Stimulated activated CD4-positive, alpha-beta T cell treated with anti-CD3 and anti-CD28 coated beads, Interleukin-1b, Interleukin-23, amount 100 ng/mL, for 4 hours (primary cell): ENCODE data around the gene RGS9.
A peak's percentile ranks its signal among the peaks of the same experiment; 100 is the strongest.
"Not testable (repeated sequence)": the region's sequence is repeated elsewhere in the genome, so short reads cannot be mapped to it uniquely, and the experiment has no call there.

Experiments used
- DNase-seq, 2 donors: peaks; one replicate each; pipeline ENCODE4 v3.0.0-alpha.2; 2020; ENCODE audit warnings: low read depth in 2 of 2

The RGS9 gene

DNA sequence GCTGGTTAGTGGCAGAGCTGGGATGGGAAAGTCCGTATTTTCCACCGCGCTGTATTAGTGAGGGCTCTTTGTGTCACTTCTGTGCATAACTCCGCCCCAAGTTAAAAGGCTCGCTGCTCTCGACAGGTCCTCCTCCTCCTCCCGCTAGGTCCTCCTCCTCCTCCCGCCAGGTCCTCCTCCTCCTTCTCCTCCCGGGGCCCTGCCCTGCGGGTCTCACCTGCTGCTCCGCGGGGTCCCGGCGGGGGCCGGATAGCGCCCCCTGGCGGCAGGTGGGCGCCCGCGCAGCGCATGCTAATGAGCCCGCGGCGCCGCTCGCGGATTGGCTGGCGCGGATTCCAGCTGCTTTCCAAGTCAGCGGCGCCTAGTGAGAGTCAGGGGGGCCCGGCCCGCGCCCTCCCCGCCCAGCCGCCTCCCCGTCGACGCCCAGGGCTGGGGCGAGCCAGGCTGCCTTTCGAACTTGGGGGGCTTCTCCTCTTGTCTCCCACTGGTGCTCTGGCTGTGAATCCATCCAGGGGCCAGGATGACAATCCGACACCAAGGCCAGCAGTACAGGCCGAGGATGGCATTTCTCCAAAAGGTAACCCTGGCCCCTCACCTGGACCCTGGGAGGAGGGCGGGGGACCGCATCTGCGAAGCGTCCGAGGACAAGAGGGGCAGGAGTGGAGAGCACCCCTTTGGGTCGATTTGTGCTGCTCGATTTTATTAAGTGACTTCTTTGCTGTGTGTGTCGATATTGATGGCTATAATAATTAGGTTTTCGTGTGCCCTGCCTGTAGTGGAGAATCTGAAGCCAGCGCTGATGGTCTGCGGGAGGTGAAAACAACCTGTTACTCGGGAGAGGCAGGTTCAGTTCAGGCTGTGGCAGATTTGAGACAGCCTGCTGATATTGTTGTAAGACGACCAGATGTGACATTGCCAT is at the start of gene RGS9:
TSS of gene RGS9 (plus strand) at position 350 of the 919 bp plus-strand sequence. CDS start at position 521, 171 bp downstream.
- DNase-seq, result peak; percentile 78 to 82

DNA sequence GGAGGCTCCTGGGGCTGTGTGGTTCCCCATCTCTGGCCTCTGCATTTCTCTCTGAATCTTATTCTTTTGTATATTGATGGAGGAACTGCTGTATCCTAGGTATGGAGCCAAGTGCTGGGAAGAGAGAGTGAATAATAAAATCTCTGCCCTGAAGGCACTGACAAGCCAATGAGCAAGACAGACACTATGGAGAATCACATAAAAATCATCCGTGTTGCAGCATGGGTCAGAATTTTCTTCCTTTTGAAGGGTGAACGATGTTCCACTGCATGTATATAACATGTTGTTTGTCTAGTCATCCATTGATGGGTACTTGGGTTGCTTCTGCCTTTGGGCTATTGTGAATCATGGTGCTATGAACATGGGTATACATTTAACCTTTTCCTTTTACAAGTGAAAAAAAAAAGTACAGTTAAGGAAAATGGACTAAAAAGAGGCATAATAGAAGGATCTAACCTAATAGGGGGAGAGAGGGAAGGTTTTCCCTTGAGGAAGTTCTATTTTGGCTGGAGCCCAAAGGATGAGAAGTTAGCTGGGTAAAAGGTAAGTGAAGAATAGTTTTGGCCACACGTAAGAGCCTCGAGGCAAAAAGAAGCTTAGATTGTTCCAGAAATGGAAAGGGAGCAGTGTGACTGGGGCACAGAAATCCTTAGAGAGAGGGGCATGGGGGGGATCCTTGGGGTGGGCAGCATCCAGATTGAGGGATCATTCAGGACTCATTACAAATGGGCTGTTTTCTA is 48.4 kb upstream of the RGS9 start:
- DNase-seq, result no peak

DNA sequence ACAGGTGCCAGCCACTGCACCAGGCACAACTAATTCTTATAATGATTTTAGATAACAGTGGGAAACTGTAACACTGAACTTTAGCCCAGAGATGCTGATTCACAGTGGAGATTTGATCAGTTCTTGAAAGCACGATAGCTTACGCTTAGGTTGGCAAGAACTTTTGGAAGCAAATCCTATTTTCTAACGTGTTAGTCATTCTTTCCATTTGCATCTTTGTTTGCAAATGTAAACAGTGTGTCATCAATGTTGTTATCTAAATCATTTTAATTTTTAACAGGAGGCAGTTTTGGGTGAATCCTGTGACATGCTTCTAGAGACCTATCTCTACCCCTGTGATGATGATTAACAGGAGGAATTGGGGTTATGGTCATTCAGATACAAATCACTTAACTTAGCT is 44.9 kb upstream of the RGS9 start:
- no peak for DNase-seq

DNA sequence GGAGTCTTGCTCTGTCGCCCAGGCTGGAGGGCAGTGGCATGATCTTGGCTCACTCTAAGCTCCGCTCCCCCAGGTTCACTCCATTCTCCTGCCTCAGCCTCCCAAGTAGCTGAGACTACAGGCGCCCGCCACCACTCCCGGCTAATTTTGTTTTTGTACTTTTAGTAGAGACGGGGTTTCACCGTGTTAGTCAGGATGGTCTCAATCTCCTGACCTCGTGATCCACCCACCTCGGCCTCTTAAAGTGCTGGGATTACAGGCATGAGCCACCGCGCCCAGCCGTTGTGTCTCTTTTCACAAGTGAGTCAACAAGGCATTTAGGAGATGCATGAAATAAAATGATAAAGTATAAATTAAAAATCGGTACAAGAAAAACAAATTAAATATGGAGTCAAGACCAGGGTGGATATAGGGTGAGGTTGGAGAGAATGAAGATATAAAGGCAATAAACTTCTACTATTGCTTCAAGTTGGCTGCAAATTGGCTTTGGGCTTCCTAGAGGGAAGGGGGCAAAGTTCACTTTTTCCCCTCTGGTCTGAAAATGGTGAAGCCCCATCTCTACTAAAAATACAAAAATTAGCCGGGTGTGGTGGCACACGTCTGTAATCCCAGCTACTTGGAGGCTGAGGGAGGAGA is 44.3 kb upstream of the RGS9 start:
- DNase-seq, result not testable (repeated sequence)

DNA sequence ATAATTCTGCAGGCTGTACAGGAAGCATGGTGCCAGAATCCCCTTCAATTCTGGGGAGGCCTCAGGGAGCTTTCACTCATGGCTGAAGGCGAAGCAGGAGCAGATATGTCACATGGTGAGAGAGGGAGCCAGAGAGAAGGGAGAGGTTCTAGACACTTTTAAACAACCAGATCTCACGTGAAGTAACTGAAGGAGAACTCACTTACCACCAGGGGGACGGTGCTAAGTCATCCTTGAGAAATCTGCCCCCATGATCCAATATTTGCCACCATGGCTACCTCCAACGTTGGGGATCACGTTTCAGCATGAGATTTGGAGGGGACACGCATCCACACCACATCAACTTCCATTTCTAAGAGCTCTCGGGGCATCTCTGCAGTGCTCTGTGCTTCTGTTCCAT is 43.2 kb upstream of the RGS9 start:
- DNase-seq, result no peak

DNA sequence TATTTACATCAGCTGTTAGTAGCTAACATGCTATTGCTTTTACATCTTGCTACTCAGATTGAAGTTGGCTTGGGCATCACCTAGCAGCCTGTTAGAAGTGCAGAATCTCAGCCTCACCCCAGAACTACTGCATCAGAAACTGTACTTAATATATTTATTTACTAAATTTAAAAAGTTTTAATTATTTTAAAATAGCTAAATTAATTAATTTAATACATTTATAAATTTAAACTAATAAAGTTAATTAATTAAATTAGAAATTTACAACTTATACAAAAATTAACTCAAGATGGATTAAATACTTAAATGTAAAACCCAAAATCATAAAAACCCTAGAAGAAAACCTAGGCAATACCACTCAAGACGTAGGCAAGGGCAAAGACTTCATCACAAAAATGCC is 41.7 kb upstream of the RGS9 start:
- no peak for DNase-seq

DNA sequence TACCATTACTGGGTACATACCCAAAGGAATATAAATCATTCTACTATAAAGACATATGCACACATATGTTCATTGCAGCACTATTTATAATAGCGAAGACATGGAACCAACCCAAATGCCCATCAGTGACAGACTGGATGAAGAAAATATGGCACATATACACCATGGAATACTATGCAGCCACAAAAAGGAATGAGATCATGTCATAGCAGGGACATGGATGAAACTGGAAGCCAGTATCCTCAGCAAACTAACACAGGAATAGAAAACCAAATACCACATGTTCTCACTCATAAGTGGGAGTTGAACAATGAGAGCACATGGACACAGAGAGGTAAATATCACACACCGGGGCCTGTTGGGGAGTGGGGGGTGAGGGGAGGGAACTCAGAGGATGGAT is 40.8 kb upstream of the RGS9 start:
- not testable (repeated sequence) for DNase-seq

DNA sequence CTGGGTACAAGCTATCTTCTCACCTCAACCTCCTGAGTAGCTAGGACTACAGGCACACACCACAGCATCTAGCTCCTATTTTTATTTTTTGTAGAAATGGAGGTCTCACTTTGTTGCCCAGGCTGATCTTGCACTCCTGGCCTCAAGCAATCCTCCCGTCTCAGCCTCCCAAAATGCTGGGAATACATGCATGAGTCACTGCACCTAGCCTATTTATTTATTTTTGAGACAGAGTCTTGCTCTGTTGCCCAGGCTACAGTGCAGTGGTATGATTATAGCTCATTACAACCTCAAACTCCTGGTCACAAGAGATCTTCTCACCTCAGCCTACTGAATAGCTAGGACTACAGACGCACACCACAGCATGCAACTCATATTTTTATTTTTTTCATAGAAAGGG is 40.1 kb upstream of the RGS9 start:
- no peak for DNase-seq

DNA sequence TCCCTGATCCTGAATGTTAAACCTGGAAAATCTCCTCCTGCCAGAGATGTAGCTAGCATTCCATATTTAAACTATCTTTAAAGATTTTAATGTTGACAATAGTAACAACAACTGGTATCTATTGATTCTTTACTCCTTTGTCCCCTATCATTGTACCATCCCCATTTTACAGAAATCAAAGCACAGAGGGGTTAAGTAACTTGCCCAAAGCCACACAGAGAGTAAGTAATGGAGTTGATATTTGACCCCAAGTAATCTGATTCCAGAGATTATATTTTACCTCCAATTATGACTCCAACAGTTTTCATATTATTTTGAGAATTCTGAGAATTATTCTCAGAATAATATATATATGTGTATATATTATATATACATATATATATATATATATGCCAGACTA is 37.7 kb upstream of the RGS9 start:
- DNase-seq, result no peak

DNA sequence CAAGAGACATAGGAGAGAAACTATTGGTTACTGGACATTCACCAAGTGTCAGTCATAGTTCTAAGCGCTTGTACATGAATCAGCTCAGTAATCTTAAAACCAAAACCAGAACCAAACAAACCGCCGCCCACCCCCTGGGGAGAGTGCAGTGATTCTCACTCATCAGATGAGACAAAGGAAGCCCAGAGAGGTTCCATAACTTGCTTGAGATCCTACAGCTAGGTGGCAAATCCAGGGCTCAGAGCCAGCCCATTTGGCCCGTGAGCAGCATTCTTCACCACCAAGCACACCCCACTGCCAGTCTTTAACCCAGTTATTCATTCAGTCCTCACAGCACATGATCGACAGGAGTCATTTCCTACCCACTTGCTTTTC is 37.2 kb upstream of the RGS9 start:
- DNase-seq, result peak; percentile 65

DNA sequence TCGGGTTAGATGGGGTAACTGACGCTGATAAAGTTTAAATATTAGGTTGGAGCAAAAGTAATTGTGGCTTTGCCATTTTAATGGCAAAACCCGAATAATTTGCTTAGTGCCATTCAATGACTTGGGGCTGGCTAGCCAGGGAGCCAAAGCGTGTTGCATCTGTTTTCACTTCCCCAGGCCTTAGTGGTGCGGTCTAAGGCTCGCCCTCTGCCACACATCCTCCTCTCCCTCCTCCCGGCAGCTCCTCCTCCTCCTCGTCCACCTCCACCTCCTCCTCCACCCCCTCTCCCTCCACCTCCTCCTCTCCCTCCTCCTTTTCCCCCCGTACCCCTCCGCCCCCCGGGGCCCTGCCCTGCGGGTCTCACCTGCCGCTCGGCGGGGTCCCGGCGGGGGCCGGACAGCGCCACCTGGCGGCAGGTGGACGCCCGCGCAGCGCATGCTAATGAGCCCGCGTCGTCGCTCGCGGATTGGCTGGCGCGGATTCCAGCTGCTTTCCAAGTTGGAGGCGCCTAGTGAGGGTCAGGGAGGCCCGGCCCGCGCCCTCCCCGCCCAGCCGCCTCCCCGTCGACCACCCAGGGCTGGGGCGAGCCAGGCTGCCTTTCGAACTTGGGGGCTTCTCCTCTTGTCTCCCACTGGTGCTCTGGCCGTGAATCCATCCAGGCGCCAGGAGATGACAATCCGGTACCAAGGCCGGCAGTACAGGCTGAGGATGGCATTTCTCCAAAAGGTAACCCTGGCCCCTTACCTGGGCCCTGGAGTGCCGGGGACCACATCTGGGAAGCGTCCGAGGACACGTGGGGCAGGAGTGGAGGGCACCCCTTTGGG is 36.6 kb upstream of the RGS9 start:
- peak; percentile 77 for DNase-seq

DNA sequence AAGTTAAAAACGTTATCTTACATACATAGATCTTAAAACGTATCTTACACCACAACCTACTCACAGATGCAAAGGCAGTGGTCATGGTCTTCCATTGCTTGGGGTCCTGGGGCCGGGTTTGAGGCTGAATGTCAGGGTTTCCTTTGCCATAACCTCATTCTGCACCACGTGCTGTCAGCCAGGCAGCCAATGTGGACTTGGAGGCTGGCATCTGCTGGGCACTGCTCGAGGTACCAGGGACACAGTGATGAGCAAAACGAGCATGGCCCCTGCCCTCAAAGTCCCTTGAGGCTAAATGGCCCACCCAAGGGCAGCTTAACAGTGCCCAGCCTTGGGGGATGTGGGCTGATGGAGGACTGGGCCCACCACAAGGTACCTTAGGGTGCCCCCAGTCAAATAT is 35.8 kb upstream of the RGS9 start:
- DNase-seq, result no peak

DNA sequence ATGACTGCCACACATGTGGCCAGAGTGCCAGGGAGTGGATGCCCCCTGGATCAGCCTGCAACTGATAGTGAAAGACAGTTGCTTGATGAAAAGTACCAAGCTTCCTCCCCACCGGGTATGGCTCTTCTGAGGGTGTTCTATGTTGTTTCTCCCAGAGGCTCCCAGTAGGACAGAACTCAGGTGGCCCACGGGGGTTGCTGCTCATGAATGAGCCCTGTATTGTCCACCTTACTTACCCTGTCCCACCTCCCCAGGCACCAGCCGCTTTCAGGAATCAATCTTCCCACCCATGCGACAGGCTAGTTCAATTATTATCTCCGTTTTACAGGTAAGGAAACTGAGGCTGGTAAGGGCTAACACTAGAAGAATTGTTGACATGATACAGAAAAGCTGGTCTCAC is 34.9 kb upstream of the RGS9 start:
- no peak for DNase-seq

DNA sequence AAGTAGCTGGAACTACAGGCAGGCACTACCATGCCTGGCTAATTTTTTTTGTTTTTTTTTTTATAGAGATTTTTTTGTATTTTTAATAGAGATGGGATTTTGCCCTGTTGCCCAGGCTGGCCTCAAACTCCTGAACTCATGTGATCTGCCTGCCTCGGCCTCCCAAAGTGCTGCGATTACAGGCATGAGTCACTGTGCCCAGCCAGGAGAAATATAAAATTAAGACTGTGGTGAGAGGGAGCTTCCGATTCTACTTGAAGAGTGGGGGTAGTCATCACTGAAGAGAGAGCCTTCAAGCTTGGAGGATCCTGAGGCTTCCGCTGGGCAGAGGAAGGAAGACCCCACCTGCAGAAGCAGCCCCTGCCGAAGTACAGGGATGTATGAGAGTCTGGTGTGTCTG is 34.4 kb upstream of the RGS9 start:
- no peak for DNase-seq

DNA sequence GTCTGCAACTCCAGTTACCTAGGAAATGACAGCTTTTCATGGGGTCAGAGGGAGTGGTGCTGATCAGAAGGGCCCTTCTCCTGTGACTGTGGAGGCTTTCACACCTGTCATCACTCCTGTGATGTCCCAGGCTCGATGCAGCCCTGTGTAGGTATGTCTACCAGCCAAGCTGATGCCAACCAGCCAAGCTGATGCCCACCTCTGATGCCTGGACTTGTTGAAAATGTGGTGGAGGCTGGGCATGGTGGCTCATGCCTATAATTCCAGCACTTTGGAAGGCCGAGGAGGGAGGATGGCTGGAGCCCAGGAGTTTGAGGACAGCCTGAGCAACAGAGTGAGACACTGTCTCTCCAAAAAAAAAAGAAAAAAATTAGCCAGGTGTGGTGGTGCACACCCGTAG is 33.7 kb upstream of the RGS9 start:
- DNase-seq, result no peak

DNA sequence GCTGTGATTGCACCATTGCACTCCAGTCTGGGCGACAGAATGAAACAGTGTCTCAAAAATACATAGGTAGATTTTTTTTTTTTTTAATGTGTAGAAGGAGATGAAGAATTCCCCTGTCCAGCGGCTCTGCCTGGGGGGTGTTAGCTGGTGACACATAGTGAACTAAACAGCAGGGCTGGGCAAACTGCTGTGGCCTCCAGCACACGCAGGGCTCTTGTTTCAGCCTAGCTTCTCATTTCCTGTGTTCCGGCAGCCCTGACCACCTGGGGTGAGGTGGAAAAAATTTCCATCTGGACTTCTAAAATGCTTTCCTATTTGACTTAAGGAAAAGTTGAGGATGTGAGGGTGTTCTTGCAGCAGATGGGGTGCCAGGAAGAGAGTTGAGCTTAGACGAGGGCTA is 33.3 kb upstream of the RGS9 start:
- DNase-seq, result no peak

DNA sequence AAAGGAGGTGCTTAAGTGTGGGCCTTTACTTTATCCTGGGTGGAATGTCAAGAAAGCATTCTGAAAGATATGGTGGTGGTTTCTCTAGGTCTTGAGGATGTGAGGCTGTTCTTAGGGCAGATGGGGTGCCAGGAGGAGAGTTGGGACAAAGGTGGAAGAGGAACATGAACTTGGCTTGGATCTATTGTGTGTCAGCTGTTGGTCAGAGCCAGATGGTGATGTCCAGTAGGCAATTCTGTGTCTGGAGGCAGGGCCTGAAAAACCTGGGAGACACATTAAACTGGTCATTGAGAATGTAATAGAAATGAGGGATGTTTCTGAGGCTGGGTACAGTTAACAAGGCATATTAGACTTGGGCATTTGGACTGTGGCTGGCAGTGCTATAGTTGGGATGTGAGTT is 32.6 kb upstream of the RGS9 start:
- no peak for DNase-seq

DNA sequence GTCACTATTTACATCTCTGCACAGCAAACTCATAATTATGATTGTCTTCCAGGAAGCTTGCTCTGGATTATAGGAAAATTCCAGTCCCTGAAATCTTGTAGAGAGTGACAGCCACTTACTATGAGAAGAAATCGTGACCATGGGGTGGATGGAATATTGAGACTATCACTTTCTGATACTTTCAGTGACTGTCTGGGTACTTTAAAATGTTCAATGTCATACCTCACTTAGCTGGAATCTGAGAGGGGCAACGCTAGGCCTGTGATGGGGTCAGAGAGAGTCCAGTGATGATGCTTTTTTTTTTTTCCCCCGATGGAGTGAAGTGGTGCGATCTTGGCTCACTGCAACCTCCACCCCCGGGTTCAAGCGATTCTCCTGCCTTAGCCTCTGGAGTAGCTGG is 32.2 kb upstream of the RGS9 start:
- DNase-seq, result no peak

DNA sequence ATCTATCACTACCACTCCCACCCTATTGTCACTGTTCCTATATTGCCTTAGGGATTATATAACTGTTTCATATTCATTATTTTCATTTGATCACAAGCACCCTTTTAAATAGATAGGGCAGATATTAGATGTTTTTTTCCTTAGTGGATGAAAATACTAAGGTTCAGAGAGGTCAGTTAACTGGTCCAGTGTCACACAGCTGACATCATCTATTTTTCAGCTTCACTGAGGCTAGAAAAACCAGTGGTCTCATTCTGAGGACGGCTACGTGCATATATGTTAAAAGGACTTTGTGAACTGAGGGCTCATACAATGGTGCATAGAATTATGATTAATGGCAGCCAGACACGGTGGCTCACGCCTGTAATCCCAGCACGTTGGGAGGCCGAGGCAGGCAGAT is 29.0 kb upstream of the RGS9 start:
- no peak for DNase-seq

DNA sequence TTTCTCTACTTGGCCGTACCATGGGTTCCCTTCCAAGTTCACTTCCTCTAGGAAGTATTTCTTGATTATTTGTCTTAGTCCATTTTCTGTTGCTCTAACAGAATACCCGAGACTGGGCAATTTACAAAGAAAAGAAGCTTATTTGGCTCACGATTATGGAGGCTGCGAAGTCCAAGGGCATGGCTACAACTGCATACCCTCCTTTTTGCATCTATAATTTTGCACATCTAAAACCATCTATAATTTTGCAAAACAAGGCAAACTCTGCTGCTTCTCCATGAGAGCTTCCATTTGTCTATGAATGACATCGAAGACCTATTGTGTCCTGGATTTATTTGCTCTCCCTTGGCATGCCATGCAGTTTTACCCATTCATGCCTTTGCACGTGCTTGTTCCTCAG is 27.6 kb upstream of the RGS9 start:
- no peak for DNase-seq

DNA sequence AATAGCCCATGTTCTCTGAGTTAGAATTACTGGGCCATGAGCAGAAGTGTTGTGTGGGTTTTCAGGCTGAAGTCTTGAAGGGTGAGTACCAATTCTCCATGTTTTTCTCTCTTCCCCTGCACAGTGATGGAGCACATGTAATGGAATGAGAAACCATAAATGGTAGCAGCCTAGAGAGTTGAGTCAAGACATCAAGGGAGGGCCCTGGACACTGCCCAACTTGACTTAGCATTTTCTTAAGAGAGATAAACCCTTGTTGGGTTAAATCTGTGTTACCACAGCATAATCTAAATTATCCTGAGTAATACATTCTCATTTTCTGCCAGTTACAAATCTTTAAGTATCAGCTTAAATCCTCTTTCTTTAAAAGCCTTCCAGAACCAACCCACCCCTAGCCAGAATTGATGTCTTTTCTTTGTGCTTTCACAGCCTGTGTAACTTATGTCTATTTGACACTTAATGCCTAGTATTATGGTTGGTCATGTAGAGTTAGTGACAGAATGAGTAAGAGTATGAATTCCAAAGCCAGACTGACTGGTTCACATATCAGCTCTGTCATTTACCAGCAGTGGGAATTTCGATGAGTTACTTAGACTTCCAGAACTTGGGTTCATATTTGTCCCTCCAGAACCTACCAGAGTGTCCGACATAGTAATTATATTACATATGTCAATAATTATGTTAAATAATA is 27.0 kb upstream of the RGS9 start:
- no peak for DNase-seq
